Mesenchymal stem cell (in vitro differentiated cells and primary cell): Measurements from ENCODE around the gene TAOK3.
"Not testable (repeated sequence)": the region's sequence is repeated elsewhere in the genome, so short reads cannot be mapped to it uniquely, and the experiment has no call there.

ENCODE experiments used
- DNase-seq: peaks from one replicate; pipeline ENCODE4 v3.0.0-alpha.2; 2013
- H2AFZ ChIP-seq: one replicate; pipeline ENCODE4 v1.6.1; 2013; ENCODE audit warnings: low read depth, mild to moderate bottlenecking, control low read depth, inconsistent platforms, low read length, moderate library complexity
- H2AK5ac ChIP-seq: 2 replicates; pipeline ENCODE4 v1.6.1; 2013; ENCODE audit warnings: low read length, moderate library complexity, mild to moderate bottlenecking, inconsistent platforms; ENCODE audit not compliant: severe bottlenecking
- H2BK120ac ChIP-seq: one replicate; pipeline ENCODE4 v1.6.1; 2013; ENCODE audit warnings: low read depth, mild to moderate bottlenecking, inconsistent platforms, low read length, moderate library complexity
- H2BK12ac ChIP-seq, 2 experiments: one replicate each; pipeline ENCODE4 v1.6.1; 2013; ENCODE audit warnings: inconsistent platforms in 2 of 2, low read length in 2 of 2, mild to moderate bottlenecking in 2 of 2, moderate library complexity in 2 of 2, control low read depth in 1 of 2
- H2BK15ac ChIP-seq: one replicate; pipeline ENCODE4 v1.6.1; 2013; ENCODE audit warnings: mild to moderate bottlenecking, low read depth, inconsistent platforms; ENCODE audit not compliant: poor library complexity, severe bottlenecking
- H2BK5ac ChIP-seq: 2 replicates; pipeline ENCODE4 v1.6.1; 2013; ENCODE audit warnings: low read depth, mild to moderate bottlenecking, low read length, control low read depth, inconsistent platforms; ENCODE audit not compliant: poor library complexity, severe bottlenecking
- H3K14ac ChIP-seq, 2 experiments: one replicate each; pipeline ENCODE4 v1.6.1; 2013; ENCODE audit warnings: inconsistent platforms in 2 of 2, low read length in 2 of 2, control low read depth in 1 of 2, mild to moderate bottlenecking in 1 of 2, moderate library complexity in 1 of 2
- H3K18ac ChIP-seq, 2 experiments: one replicate each; pipeline ENCODE4 v1.6.1; 2013; ENCODE audit warnings: inconsistent platforms in 2 of 2, low read length in 2 of 2, control low read depth in 1 of 2, low read depth in 1 of 2, mild to moderate bottlenecking in 1 of 2
- H3K23ac ChIP-seq, 2 experiments: one replicate each; pipeline ENCODE4 v1.6.1; 2013; ENCODE audit warnings: inconsistent platforms in 2 of 2, low read length in 2 of 2, mild to moderate bottlenecking in 2 of 2, moderate library complexity in 2 of 2, control low read depth in 1 of 2
- H3K27ac ChIP-seq: 2 replicates; pipeline ENCODE4 v1.5.1; 2013; ENCODE audit warnings: mild to moderate bottlenecking, moderate library complexity, low read length, control low read depth, inconsistent platforms; ENCODE audit not compliant: poor library complexity, severe bottlenecking
- H3K27me3 ChIP-seq, 2 experiments: 2 replicates each; pipeline versions ENCODE4 v1.6.1 to v1.7.0; 2013; ENCODE audit warnings: low read length in 2 of 2, mild to moderate bottlenecking in 2 of 2, moderate library complexity in 2 of 2, control low read depth in 1 of 2, inconsistent platforms in 1 of 2; ENCODE audit not compliant: control insufficient read depth in 1 of 2, insufficient read depth in 1 of 2
- H3K36me3 ChIP-seq, 2 experiments: 2 replicates each; pipeline versions ENCODE4 v1.6.1 to v1.7.0; 2013; ENCODE audit warnings: low read length in 2 of 2, control low read depth in 1 of 2, inconsistent platforms in 1 of 2, low read depth in 1 of 2, mild to moderate bottlenecking in 1 of 2; ENCODE audit not compliant: insufficient read depth in 2 of 2, control insufficient read depth in 1 of 2
- H3K4ac ChIP-seq, 2 experiments: one replicate each; pipeline ENCODE4 v1.6.1; 2013; ENCODE audit warnings: inconsistent platforms in 2 of 2, low read length in 2 of 2, mild to moderate bottlenecking in 2 of 2, moderate library complexity in 2 of 2, control low read depth in 1 of 2, low read depth in 1 of 2
- H3K4me1 ChIP-seq: 2 replicates; pipeline ENCODE4 v1.6.1; 2013; ENCODE audit warnings: low read depth, low read length, control low read depth; ENCODE audit not compliant: control insufficient read depth, insufficient read depth
- H3K4me2 ChIP-seq: 2 replicates; pipeline ENCODE4 v1.6.1; 2013; ENCODE audit warnings: low read length, mild to moderate bottlenecking, inconsistent platforms; ENCODE audit not compliant: poor library complexity, severe bottlenecking
- H3K4me3 ChIP-seq, 2 experiments: 2 replicates each; pipeline versions ENCODE4 v1.5.1 to v1.7.0; 2013; ENCODE audit warnings: low read length in 2 of 2, mild to moderate bottlenecking in 2 of 2, control low read depth in 1 of 2, low read depth in 1 of 2; ENCODE audit not compliant: insufficient read depth in 1 of 2
- H3K79me1 ChIP-seq: replicated peaks from 2 replicates; pipeline ENCODE4 v1.6.1; 2013; ENCODE audit warnings: mild to moderate bottlenecking, control low read depth, low read length, inconsistent platforms; ENCODE audit not compliant: poor library complexity, severe bottlenecking
- H3K9ac ChIP-seq: 2 replicates; pipeline ENCODE4 v1.7.0; 2013; ENCODE audit warnings: mild to moderate bottlenecking, low read length, moderate library complexity
- H3K9me3 ChIP-seq: 2 replicates; pipeline ENCODE4 v1.7.0; 2013; ENCODE audit warnings: mild to moderate bottlenecking, low read length; ENCODE audit not compliant: control insufficient read depth
- H4K8ac ChIP-seq: one replicate; pipeline ENCODE4 v1.6.1; 2013; ENCODE audit warnings: inconsistent platforms, mild to moderate bottlenecking, low read length, moderate library complexity
- H4K91ac ChIP-seq: one replicate; pipeline ENCODE4 v1.6.1; 2013; ENCODE audit warnings: mild to moderate bottlenecking, low read length, inconsistent platforms
- WGBS: methylation state at CpG from one replicate; pipeline ENCODE4 v1.1.7; 2013; ENCODE audit warnings: mixed read lengths; 5-methylcytosine and 5-hydroxymethylcytosine counted together

TAOK3 gene

DNA sequence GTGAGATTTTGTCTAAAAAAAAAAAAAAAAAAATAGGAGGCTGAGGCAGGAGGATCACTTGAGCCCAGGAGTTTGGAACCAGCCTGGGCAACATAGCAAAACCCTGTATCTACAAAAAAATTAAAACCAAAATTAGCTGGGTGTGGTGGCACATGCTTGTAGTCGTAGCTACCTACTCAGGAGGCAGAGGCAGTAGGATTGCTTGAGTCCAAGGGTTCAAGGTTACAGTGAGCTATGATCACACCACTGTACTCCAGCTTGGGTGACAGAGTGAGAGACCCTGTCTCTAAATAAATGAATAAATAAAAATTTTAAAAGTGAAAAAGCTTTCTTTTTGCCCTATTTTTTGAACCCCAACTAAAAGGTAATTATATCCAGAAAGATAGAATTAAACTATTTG, 123.2 kb downstream of the TAOK3 start:
- Histone ChIP-seq H2BK12ac (no peak overlapping the region), H3K9ac (no peak overlapping the region), H3K79me1 (peaks cover 1% of the 10 kb centered on the region), H3K27ac (no peak overlapping the region), H3K4ac (no peak overlapping the region), H3K14ac (no peak overlapping the region), H2BK120ac (no peak overlapping the region), H2AFZ (no peak overlapping the region), H3K9me3 (no peaks in the 10 kb centered on the region), H2BK15ac (no peak overlapping the region), H4K8ac (no peak overlapping the region), H3K4me1 (no peaks in the 10 kb centered on the region), H4K91ac (no peak overlapping the region), H3K4me3 (no peak overlapping the region), H2BK5ac (no peak overlapping the region), H3K27me3 (no peaks in the 10 kb centered on the region), H3K23ac (no peak overlapping the region), H3K36me3 (peaks cover 0 to 9% of the 10 kb centered on the region in 2 experiments), H2AK5ac (no peak overlapping the region), H3K4me2 (no peak overlapping the region), H3K18ac (no peak overlapping the region)
- DNase-seq = no peak
- WGBS = 100% methylated on average over 1 of the region's 1 CpG

DNA sequence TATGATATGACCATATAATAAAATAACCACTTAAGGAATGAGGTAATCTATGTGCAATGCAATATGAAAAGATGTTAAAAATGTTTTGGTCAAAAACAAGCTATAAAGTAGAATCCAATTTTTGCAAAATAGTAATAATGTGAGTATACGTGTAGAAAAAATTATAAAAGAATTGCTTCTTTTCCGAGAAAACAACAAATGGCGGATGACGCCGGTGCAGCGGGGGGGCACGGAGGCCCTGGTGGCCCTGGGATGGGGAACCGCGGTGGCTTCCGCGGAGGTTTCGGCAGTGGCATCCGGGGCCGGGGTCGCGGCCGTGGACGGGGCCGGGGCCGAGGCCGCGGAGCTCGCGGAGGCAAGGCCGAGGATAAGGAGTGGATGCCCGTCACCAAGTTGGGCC, 126.8 kb downstream of the TAOK3 start:
- not testable (repeated sequence) for H3K4me2 ChIP-seq, H3K27ac ChIP-seq, H2AFZ ChIP-seq, H3K14ac ChIP-seq, H3K9me3 ChIP-seq, H3K79me1 ChIP-seq, H3K4me1 ChIP-seq, H3K27me3 ChIP-seq, H2BK5ac ChIP-seq, H3K23ac ChIP-seq, DNase-seq, H3K18ac ChIP-seq, H3K9ac ChIP-seq, H2AK5ac ChIP-seq, H4K8ac ChIP-seq, H4K91ac ChIP-seq, H2BK15ac ChIP-seq, H3K4me3 ChIP-seq, H3K4ac ChIP-seq, H2BK12ac ChIP-seq, H2BK120ac ChIP-seq
- 98% methylated on average over 6 of the region's 26 CpGs for WGBS
- peaks cover 0 to 24% of the 10 kb centered on the region in 2 experiments for H3K36me3 ChIP-seq

DNA sequence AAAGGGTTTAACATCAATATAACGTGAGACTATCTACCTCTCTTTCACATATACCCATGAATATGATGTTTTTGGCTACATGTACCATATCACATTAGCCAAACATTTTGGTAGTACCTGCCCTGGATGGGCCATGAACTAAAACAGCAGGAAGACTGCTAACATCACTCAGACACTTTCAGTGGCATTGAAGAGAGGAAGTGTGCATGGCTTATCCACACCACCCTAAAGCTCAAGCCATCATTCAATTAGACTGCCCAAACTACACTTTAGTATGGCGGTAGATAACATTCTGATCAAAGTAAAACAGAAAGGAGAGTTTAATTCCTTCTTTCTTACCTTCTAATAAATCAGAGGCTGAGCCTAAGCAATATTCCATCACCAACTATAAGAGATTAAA, 133.8 kb downstream of the TAOK3 start:
- Histone ChIP-seq H3K4me1 (no peaks in the 10 kb centered on the region), H2BK5ac (no peak overlapping the region), H2BK15ac (no peak overlapping the region), H3K79me1 (peaks cover under 1% of the 10 kb centered on the region), H3K27me3 (no peaks in the 10 kb centered on the region), H2AFZ (no peak overlapping the region), H3K14ac (no peak overlapping the region), H3K27ac (no peak overlapping the region), H2BK12ac (no peak overlapping the region), H3K9ac (no peak overlapping the region), H3K36me3 (peaks cover 3 to 62% of the 10 kb centered on the region in 2 experiments), H4K8ac (no peak overlapping the region), H3K18ac (no peak overlapping the region), H4K91ac (no peak overlapping the region), H2AK5ac (no peak overlapping the region), H3K23ac (no peak overlapping the region), H3K9me3 (no peaks in the 10 kb centered on the region), H3K4me3 (no peak overlapping the region), H3K4ac (no peak overlapping the region), H2BK120ac (no peak overlapping the region), H3K4me2 (no peak overlapping the region)
- WGBS = 100% methylated on average over 1 of the region's 2 CpGs
- no peak for DNase-seq

DNA sequence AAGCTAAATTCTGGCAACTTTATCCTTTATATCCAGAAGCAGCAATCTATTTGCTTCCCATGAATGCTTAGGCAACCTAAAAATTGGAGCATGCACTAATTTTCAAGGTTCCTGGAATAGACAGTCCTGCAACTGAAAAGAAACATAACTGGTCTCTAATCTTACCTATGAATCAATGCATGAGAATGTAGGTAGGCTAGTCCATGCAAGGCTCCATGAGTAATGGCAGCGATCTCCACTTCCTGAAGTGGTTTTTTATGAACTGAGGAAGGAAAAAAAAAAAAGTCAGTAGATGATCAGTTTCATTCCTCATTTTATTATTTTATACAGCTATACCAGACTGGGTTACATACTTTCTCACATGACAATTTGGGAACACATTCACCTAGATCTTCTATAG, 134.8 kb downstream of the TAOK3 start:
- peaks cover 3 to 61% of the 10 kb centered on the region in 2 experiments for H3K36me3 ChIP-seq
- H3K4me1 ChIP-seq = no peaks in the 10 kb centered on the region
- H3K18ac ChIP-seq = no peak overlapping the region
- H3K23ac ChIP-seq = no peak overlapping the region
- no peak overlapping the region for H3K4ac ChIP-seq
- H3K27me3 ChIP-seq = no peaks in the 10 kb centered on the region
- H2BK12ac ChIP-seq = no peak overlapping the region
- H3K9me3 ChIP-seq = no peaks in the 10 kb centered on the region
- no peak overlapping the region for H2AK5ac ChIP-seq
- H3K4me3 ChIP-seq = no peak overlapping the region
- no CpG with 5 or more reads among the region's 1 CpG for WGBS
- H4K91ac ChIP-seq = no peak overlapping the region
- no peak overlapping the region for H2BK120ac ChIP-seq
- H2BK5ac ChIP-seq = no peak overlapping the region
- H2AFZ ChIP-seq = no peak overlapping the region
- peak; percentile 15 for DNase-seq
- no peak overlapping the region for H3K27ac ChIP-seq
- no peak overlapping the region for H3K9ac ChIP-seq
- no peak overlapping the region for H3K14ac ChIP-seq
- H3K79me1 ChIP-seq = no peaks in the 10 kb centered on the region
- no peak overlapping the region for H3K4me2 ChIP-seq
- no peak overlapping the region for H2BK15ac ChIP-seq
- H4K8ac ChIP-seq = no peak overlapping the region
